Kidney (tissue), 14 donors: Measurements from ENCODE around the gene PIWIL4. TPM values are rescaled to one million over a fixed set of nuclear protein-coding genes. Genes with fewer than 3 reads are reported as not detected.
"Not testable (repeated sequence)": the region's sequence is repeated elsewhere in the genome, so short reads cannot be mapped to it uniquely, and the experiment has no call there.

Experiments
- DNase-seq, 5 donors: peaks; one replicate each; pipeline ENCODE4 v3.0.0-alpha.2; 2013 to 2020
- FAIRE-seq: peaks from 2 replicates; lab custom pipeline; 2012; peaks lifted over from hg19 to GRCh38; lab: Jason Lieb, UNC
- H3K27ac ChIP-seq, 2 donors: one replicate each; pipeline ENCODE4 v1.7.0; 2013; ENCODE audit warnings: low read depth in 2 of 2, low read length in 2 of 2, inconsistent platforms in 1 of 2
- H3K27me3 ChIP-seq: one replicate; pipeline ENCODE4 v1.7.1; 2013; ENCODE audit warnings: low read length, inconsistent platforms; ENCODE audit not compliant: control insufficient read depth, insufficient read depth
- H3K36me3 ChIP-seq, 3 donors: one replicate each; pipeline versions ENCODE4 v1.7.0 to v1.7.1; 2013; ENCODE audit warnings: low read length in 3 of 3, control low read depth in 1 of 3, inconsistent platforms in 1 of 3; ENCODE audit not compliant: insufficient read depth in 3 of 3, control insufficient read depth in 2 of 3
- H3K4me1 ChIP-seq, 3 donors: one replicate each; pipeline versions ENCODE4 v1.7.0 to v1.7.1; 2013; ENCODE audit warnings: low read length in 3 of 3, inconsistent platforms in 1 of 3, low read depth in 1 of 3; ENCODE audit not compliant: control insufficient read depth in 2 of 3, insufficient read depth in 2 of 3
- H3K4me3 ChIP-seq, 3 donors: one replicate each; pipeline versions ENCODE4 v1.7.0 to v1.8.1; 2013; ENCODE audit warnings: low read length in 3 of 3, control low read depth in 1 of 3, inconsistent platforms in 1 of 3
- H3K9ac ChIP-seq, 3 donors: one replicate each; pipeline versions ENCODE4 v1.7.0 to v1.7.1; 2013; ENCODE audit warnings: low read length in 3 of 3, control low read depth in 1 of 3, inconsistent platforms in 1 of 3
- H3K9me3 ChIP-seq, 3 donors: one replicate each; pipeline versions ENCODE4 v1.7.0 to v1.7.1; 2013; ENCODE audit warnings: low read length in 3 of 3, control low read depth in 1 of 3, inconsistent platforms in 1 of 3; ENCODE audit not compliant: control insufficient read depth in 2 of 3, insufficient read depth in 1 of 3
- CTCF ChIP-seq: IDR thresholded peaks from 3 replicates; pipeline ENCODE4 v1.5.1; 2012; ENCODE audit warnings: mild to moderate bottlenecking, moderate library complexity, borderline replicate concordance; ENCODE audit not compliant: insufficient read depth; ENCODE audit errors: extremely low read depth
- intact Hi-C: fragments of 100-400 bp; cut with DNase I; formaldehyde crosslinking; loops from one replicate; pipeline ENCODE4 v1.11.1; 2022
- polyA plus RNA-seq: library from polyadenylated mRNA; stranded (reverse); fragments of 350-450 nt; fragmentation: Illumina TruSeq; extraction: RNeasy Lipid Tissue Mini Kit (QIAGEN cat#74804); gene quantifications from one replicate; pipeline ENCODE4 v1.2.3, GENCODE V29; 2014; ENCODE audit warnings: low read depth, low replicate concordance; ENCODE audit not compliant: insufficient read depth
- total RNA-seq: library from RNA; stranded (reverse); fragmentation: NEBNext Ultra II Directional; extraction: Animal tissue kit (Norgen Biotek cat#: 25700); gene quantifications from one replicate; pipeline ENCODE4 v1.2.1, GENCODE V29; 2021
- donor health status: control.
- donor health status: control.
- donor health status: control.
- donor health status: control.
- donor health status: control.
- donor health status: DM: yes; HTN: yes; CAD: no.
- donor health status: Normal renal cell carcinoma (clear cell type).

Gene PIWIL4
- total and polyA plus RNA-seq, 2 donors from 2014 or later, result 2.6 to 6.0 TPM

GRCh38 chr11:94568717-94569116 is 1.5 kb downstream of the PIWIL4 start:
- Histone ChIP-seq H3K27ac (no peak overlapping the region), H3K4me1 (no peaks in the 10 kb centered on the region), H3K4me3 (no peak overlapping the region), H3K36me3 (no peaks in the 10 kb centered on the region), H3K9me3 (no peaks in the 10 kb centered on the region), H3K9ac (no peak overlapping the region), H3K27me3 (no peaks in the 10 kb centered on the region)
- DNase-seq (no peak), FAIRE-seq (no peak)
- TF ChIP-seq CTCF, result no peak
- intact Hi-C loops, result no loop called here

GRCh38 chr11:94572975-94573374 is 5.8 kb downstream of the PIWIL4 start:
- FAIRE-seq, intact Hi-C loops, H3K4me3 ChIP-seq, H3K27ac ChIP-seq, H3K9ac ChIP-seq, DNase-seq, H3K9me3 ChIP-seq, H3K36me3 ChIP-seq, H3K27me3 ChIP-seq, H3K4me1 ChIP-seq: not testable (repeated sequence)

GRCh38 chr11:94574193-94574961 is 7.2 kb downstream of the PIWIL4 start:
- Histone ChIP-seq H3K27ac (no peak overlapping the region), H3K4me3 (no peak overlapping the region), H3K36me3 (no peaks in the 10 kb centered on the region), H3K9me3 (no peaks in the 10 kb centered on the region), H3K9ac (no peak overlapping the region), H3K4me1 (no peaks in the 10 kb centered on the region), H3K27me3 (no peaks in the 10 kb centered on the region)
- TF ChIP-seq CTCF, result no peak
- intact Hi-C loops, result no loop called here
- DNase-seq (peak in 1 of 5 donors; percentile 29), FAIRE-seq (no peak)

- no peak for TF ChIP-seq CTCF
- Histone ChIP-seq H3K27me3 (no peaks in the 10 kb centered on the region), H3K4me1 (no peaks in the 10 kb centered on the region), H3K9ac (no peak overlapping the region), H3K36me3 (no peaks in the 10 kb centered on the region), H3K4me3 (no peak overlapping the region), H3K27ac (no peak overlapping the region), H3K9me3 (no peaks in the 10 kb centered on the region)
- intact Hi-C loops, result no loop called here
- DNase-seq, result no peak
- FAIRE-seq, result no peak
Measured at GRCh38 chr11:94576306-94576705, 9.1 kb downstream of the PIWIL4 start.
